GM19351 (cell line): ENCODE measurements around the gene PARD3B.
"Not testable (repeated sequence)": the region's sequence is repeated elsewhere in the genome, so short reads cannot be mapped to it uniquely, and the experiment has no call there.

ENCODE experiments used
- ATAC-seq: cut with Tn5 transposase; IDR thresholded peaks from one replicate; pipeline ENCODE4 v1.9.1; 2021; ENCODE audit warnings: mild to moderate bottlenecking, moderate library complexity; ENCODE audit not compliant: unreplicated experiment

Gene PARD3B

DNA sequence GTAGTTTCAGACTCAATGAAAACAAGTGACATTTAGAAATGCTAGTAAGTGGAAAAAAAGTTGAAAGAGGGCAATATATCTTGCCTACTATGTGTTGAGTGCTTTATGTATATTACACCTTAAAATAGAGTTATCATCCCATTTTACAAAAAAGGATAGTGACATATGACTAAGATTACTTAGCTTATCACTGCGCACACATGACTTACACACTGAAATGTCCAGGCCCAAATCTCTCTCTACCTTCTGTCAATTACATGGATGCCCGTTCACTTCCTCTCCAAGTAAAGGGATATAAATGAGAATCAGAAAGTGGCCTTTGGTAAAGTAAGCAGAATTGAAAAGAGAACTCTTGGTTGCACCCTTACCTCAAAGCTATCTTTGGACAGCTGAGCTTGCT, 3.6 kb upstream of the PARD3B start:
- ATAC-seq = no peak

GRCh38 chr2:204542982-204543608, 2.2 kb upstream of the PARD3B start:
- ATAC-seq = no peak

DNA sequence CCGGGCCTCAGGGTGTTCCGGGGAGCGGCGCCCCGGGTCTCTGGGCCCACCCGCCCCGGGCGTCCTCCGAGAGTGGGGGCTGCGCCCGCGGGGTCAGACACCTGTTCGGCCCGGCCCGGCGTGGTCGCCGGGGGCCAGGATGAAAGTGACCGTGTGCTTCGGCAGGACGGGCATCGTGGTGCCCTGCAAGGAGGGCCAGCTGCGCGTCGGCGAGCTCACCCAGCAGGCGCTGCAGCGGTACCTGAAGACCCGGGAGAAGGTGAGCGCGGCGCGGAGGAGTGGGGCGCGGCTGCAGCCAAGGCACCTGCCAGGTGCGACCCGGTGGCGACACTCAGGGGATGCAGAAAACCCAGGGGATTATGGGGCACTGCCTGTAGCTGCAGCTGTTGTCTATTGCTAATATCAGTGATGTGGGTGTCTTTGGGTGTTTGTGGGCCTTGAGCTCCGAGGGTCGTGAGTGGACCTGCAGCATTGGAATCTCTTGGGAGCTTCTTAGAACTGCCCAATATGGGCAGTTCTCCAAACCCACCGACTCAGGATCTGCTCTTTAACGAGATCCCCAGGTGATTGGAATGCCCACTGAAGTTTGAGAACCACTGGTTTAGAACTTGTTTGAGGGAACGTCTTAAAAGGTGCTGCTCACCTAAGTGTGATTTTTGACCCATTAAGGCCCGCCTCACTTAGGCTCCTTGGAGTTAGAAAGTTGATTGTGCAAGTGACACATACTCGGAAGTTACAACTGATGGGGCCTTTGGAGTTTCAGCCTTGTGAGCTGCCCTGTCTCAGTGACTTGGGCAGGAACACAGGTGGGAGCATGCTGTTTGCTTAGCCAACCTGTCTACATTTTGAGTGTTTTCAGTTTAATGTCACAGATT, 823 bp downstream of the PARD3B start:
- peak; percentile 4 for ATAC-seq

DNA sequence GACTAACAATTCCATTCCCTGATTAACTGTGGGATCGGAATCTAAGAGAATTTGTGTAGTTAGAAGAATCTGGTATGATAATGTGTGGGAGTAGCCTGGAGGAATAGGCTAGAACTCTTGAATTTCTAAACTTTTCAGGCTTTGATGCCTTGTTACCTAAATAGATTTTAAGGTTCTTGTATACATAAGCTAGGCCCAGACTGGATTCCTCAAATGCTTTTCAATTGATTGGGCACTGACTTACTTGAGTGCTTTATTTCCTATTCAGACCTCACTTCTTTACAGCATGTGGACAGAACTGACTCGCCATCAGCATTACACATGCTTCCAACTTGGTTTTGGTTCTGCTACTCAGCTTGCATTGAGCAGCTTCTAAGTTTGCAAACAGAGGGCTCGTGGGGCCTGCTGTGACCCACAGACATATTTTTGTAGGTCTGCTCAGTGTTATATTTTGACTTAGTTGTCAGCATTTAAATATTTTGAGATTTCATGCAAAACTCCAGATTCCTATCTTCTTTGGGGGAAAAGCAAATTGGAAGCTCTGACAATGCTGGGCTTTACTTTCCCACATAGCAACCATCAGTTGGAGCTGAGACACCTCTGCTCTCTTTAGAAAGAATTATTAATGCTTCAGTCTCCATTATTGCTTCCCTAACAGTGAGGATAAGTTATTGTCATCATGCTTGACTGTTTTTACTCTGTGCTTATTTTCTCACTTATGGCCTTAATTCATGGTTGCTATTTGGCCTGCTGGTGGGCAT, 5.7 kb downstream of the PARD3B start:
- ATAC-seq = no peak

DNA sequence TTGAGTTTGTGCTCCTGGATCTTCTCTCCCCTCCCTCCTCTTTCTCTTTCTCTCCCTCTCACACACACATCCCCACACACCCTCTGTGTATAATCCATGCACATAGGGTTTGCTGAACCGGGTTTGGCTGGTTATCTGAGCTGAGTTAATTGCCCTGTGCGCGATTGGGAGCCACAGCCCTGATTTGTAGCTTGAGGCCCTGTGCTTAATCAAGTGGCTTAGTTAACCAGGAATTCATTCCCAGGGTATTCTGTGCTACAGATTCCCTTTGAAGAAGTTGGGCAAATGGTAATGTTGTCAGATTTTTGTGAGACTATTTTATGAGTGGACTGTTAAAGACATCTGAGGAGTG, 6.2 kb downstream of the PARD3B start:
- ATAC-seq = no peak

- no peak for ATAC-seq
Measured at GRCh38 chr2:204557604-204558003, 12.3 kb downstream of the PARD3B start.

DNA sequence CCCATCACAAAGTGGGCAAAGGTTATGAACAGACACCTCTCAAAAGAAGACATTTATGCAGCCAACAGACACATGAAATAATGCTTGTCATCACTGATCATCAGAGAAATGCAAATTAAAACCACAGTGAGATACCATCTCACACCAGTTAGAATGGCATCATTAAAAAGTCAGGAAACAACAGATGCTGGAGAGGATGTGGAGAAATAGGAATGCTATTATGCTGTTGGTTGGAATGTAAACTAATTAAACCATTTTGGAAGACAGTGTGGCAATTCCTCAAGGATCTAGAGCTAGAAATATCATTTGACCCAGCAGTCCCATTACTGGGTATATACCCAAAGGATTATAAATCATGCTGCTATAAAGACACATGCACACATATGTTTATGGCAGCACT, 14.1 kb downstream of the PARD3B start:
- ATAC-seq = not testable (repeated sequence)

GRCh38 chr2:204560902-204561301, 15.6 kb downstream of the PARD3B start:
- ATAC-seq = no peak

DNA sequence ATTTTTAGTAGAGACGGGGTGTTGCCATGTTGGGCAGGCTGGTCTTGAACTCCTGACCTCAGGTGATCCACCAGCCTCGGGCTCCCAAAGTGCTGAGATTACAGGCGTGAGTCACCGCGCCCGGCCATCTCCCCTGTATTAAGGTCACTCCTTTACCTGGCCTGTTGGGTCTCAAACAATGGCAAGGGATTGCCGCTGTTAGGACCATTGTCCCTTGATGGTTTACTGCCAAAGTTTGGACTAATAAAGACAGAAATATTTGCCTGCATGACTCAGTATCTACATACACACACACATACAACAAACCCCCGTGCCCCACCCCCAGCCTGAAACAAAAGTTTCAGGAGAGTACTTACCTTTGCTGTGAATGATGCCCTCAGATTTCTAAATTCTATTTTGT, 16.5 kb downstream of the PARD3B start:
- no peak for ATAC-seq

DNA sequence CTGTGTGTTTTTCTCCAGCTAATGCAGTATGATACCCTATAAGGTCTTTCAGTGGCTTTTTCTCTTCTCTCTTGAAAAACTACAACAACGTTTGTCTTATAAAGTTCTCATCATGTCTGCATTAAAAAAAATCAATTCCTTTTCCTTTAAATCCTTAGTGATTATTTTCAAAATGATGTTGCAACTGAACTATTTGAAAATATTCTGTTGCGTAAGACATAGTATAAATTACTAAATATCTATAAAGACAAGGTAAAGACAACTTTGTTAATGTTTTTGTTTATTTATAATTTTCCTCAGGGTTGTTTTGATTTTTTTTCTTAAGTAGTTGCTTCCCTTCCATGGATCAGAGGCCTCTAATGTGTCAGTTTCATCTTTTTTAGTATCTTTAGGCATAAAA, 21.2 kb downstream of the PARD3B start:
- no peak for ATAC-seq

- no peak for ATAC-seq
Measured at GRCh38 chr2:204570421-204570820, 25.1 kb downstream of the PARD3B start.

GRCh38 chr2:204571041-204571440, 25.8 kb downstream of the PARD3B start:
- no peak for ATAC-seq

GRCh38 chr2:204571911-204572310, 26.6 kb downstream of the PARD3B start:
- no peak for ATAC-seq

- ATAC-seq = no peak
Measured at GRCh38 chr2:204573221-204573620, 27.9 kb downstream of the PARD3B start.

DNA sequence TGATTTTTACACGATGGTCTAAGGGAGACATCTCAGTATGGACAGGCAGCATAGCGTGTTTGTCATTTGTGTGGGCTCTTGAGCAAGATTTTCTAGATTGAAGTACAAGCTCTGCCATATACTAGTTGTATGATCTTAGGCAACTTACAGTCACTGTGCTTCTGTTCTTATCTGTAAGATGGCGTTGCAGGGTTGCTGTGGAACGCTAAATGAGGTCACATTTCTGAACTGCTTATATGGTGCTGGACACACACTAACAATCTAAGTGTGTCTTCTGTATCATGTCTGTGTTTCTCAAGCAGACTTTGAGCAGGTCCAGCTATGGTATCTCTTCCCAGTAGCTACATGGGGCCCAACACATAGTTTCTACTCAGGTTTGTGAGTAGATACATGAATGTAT, 29.2 kb downstream of the PARD3B start:
- ATAC-seq = no peak

GRCh38 chr2:204575463-204575862, 30.2 kb downstream of the PARD3B start:
- ATAC-seq = no peak

GRCh38 chr2:204576362-204576979, 31.2 kb downstream of the PARD3B start:
- no peak for ATAC-seq

GRCh38 chr2:204578928-204579598, 33.8 kb downstream of the PARD3B start:
- ATAC-seq = no peak

DNA sequence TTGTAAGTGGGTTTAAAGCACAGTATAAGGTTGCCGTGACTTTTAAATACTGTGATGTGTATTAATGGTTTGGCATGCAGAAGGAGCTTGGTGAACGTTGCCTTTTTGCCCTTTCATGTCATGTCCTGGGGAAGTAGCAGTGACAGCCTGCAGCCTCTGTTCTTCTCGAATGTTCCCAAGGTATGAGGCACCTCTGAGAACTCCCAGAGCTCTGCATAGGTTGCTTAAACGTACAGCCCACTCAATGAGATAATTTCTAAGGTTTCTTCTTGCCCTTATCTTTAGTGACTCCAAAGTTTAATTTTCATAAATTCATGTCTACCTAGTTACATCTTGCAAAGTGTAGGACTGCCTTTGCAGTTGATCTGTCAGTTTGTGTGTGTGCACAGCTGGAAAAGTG, 36.7 kb downstream of the PARD3B start:
- no peak for ATAC-seq

GRCh38 chr2:204583773-204584172, 38.5 kb downstream of the PARD3B start:
- ATAC-seq = no peak

DNA sequence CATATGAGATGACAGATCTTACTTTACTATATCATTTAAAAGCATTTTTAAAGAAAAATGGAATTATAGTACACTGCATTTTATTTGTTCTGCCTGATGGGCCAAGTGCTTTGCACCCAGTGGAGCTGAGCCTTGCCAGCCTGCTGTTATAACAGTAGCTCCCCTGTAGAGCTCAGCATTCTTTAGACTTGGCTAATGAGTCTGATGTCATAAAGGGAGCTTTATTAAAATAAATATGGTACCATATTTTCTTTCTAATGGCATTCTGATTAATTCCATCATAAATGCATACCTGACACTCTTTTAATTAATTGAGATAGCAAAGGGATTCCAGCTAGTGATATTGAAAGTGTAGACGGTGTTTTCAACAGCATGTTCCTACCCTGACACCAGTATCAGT, 40.7 kb downstream of the PARD3B start:
- ATAC-seq = no peak
